ENCODE measurements around the gene RCAN2.

The RCAN2 gene

DNA sequence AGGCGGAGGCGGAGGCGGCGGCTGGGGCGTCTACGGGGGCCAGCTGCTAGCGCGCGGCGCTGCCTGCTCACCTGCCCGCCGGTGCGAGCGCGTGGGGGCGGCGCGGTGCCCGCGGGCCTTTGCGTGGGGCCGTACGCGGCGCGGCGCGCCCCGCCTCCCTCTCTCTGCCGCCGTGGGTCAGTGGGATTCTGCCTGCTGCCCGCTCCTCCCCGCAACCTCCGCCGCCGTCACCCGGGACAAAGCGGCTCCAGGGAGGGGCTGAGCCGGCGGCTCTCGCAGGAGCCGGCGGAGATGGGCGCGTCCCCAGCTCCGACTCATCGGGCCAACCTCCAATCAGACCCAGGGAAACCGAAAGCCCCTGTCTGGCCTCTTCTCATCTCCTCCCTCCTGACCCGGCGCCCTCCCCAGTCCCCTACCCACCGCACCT, at the start of gene RCAN2:
Gene RCAN2, minus strand, starts transcription at position 249 of the 427 bp plus-strand sequence.
- TF ChIP-seq, protein P1, sequence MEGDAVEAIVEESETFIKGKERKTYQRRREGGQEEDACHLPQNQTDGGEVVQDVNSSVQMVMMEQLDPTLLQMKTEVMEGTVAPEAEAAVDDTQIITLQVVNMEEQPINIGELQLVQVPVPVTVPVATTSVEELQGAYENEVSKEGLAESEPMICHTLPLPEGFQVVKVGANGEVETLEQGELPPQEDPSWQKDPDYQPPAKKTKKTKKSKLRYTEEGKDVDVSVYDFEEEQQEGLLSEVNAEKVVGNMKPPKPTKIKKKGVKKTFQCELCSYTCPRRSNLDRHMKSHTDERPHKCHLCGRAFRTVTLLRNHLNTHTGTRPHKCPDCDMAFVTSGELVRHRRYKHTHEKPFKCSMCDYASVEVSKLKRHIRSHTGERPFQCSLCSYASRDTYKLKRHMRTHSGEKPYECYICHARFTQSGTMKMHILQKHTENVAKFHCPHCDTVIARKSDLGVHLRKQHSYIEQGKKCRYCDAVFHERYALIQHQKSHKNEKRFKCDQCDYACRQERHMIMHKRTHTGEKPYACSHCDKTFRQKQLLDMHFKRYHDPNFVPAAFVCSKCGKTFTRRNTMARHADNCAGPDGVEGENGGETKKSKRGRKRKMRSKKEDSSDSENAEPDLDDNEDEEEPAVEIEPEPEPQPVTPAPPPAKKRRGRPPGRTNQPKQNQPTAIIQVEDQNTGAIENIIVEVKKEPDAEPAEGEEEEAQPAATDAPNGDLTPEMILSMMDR (IDR thresholded peaks at IDR 0.05; ENCODE audit: low read depth, low read length, missing control alignments) = no peak
- in situ Hi-C loops (cut with HindIII; ENCODE audit: low sequenced_read_pairs) = no loop called here
- DNase-seq (ENCODE audit: low read depth) = no peak
- H3K4me3 ChIP-seq (ENCODE audit: low read depth, low read length) = peak within 1 kb of the TSS; percentile 51

DNA sequence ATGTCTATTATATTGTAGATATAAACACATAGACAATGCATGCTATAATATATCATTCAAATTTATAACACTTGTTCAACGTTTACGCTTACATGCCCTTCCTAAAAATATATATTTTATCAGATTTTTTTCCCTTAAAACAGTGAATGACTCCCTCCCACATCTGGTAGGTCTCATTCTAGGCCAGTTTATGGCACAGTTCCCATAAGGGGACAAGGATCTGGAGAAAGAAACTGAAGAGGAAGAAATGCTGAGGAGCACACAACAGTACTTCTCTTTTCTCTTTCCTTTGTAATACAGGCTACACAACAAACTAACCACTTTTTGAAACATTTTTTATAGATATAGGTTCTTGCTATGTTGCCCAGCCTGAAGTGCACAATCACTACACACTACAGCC, 48.6 kb upstream of the RCAN2 start:
- H3K4me3 ChIP-seq (ENCODE audit: low read depth, low read length) = no peak overlapping the region
- in situ Hi-C loops (cut with HindIII; ENCODE audit: low sequenced_read_pairs) = no loop called here
- DNase-seq (ENCODE audit: low read depth) = no peak

DNA sequence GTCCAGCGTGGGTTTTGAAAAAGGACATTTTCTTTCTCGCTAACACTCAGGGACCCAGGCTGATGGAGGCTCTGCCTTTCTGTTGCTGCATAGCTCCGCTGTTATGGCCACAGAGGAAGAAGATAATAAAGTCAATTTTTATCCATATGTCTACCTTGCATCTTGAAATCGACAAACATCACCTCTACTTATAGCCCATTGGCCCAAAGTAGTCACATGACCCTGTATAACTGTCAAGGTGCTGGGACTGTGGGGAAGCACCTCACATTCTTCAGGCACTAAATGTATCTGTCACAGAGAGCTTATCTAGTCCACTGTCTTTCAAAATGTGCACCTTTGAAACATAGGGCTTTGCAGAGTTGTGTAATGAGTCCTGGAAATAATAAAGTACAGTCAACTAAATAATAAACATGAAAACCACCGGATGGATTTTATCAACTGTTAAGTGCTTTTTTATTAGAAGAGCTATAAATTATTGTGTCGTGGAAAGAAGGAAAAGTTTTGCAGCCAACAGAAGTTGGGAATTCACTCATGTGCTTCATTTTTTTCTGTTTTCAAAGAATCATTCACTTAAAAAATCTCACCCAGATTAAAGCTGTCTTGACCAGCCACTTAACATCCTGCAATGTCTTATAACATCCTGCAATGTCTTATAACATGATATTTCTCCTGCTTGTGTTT, 47.7 kb upstream of the RCAN2 start:
- in situ Hi-C loops (cut with HindIII; ENCODE audit: low sequenced_read_pairs) = no loop called here
- DNase-seq (ENCODE audit: low read depth) = no peak
- TF ChIP-seq, protein P1 (IDR thresholded peaks at IDR 0.05; ENCODE audit: low read depth, low read length, missing control alignments) = no peak
- H3K4me3 ChIP-seq (ENCODE audit: low read depth, low read length) = no peak overlapping the region

More for the DNA sequence above, 48.6 kb upstream of the RCAN2 start:
- TF ChIP-seq, protein P1 (IDR thresholded peaks at IDR 0.05; ENCODE audit: low read depth, low read length, missing control alignments) = no peak

GRCh38 chr6:46530896-46531295, 39.6 kb upstream of the RCAN2 start:
- DNase-seq (ENCODE audit: low read depth) = no peak
- no peak overlapping the region for H3K4me3 ChIP-seq (ENCODE audit: low read depth, low read length)
- in situ Hi-C loops (cut with HindIII; ENCODE audit: low sequenced_read_pairs) = no loop called here
- TF ChIP-seq, protein P1 (IDR thresholded peaks at IDR 0.05; ENCODE audit: low read depth, low read length, missing control alignments) = no peak

GRCh38 chr6:46528961-46529750, 37.9 kb upstream of the RCAN2 start:
- no peak overlapping the region for H3K4me3 ChIP-seq (ENCODE audit: low read depth, low read length)
- TF ChIP-seq, protein P1 (IDR thresholded peaks at IDR 0.05; ENCODE audit: low read depth, low read length, missing control alignments) = no peak
- no peak for DNase-seq (ENCODE audit: low read depth)
- in situ Hi-C loops (cut with HindIII; ENCODE audit: low sequenced_read_pairs) = no loop called here

DNA sequence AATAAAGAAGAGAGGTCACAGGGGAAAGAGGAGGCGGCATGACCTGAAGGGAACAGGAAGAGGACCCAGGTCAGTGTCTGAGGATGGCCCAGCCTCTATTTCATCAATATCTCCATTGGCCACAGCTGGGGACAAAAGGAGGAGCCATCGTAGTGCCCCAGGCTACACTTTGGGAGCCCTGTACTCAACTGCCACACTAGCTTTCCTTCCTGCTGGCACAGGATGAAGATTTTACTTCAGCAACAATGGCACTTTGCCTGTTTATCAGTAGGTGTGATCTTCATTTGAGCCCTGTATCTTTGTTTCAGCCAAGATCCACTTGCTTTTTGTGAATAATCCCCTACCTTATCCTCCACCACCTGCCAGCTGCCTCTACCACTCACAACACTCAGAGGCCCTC, 35.4 kb upstream of the RCAN2 start:
- H3K4me3 ChIP-seq (ENCODE audit: low read depth, low read length) = no peak overlapping the region
- in situ Hi-C loops (cut with HindIII; ENCODE audit: low sequenced_read_pairs) = no loop called here
- DNase-seq (ENCODE audit: low read depth) = no peak
- TF ChIP-seq, protein P1 (IDR thresholded peaks at IDR 0.05; ENCODE audit: low read depth, low read length, missing control alignments) = no peak
